ENCODE data around the gene CRY2.
A peak's percentile ranks its signal among the peaks of the same experiment; 100 is the strongest.

Gene CRY2

GRCh38 chr11:45848654-45849081, 1.4 kb downstream of the CRY2 start:
- no peak for DNase-seq

GRCh38 chr11:45850446-45850845, 3.2 kb downstream of the CRY2 start:
- DNase-seq: no peak

- DNase-seq: no peak
These were observed 4.0 kb downstream of the CRY2 start for GRCh38 chr11:45851228-45851627.

- no peak for DNase-seq
These were observed 4.9 kb downstream of the CRY2 start for GRCh38 chr11:45852018-45852711.

- no peak for DNase-seq
These were observed 5.4 kb downstream of the CRY2 start for GRCh38 chr11:45852712-45853101.

- no peak for DNase-seq
These were observed 6.3 kb downstream of the CRY2 start for GRCh38 chr11:45853332-45854219.

- no peak for DNase-seq
These were observed 8.0 kb downstream of the CRY2 start for GRCh38 chr11:45855308-45855707.

GRCh38 chr11:45856044-45856468, 8.8 kb downstream of the CRY2 start:
- no peak for DNase-seq

GRCh38 chr11:45857961-45858474, 10.7 kb downstream of the CRY2 start:
- no peak for DNase-seq

GRCh38 chr11:45858751-45859398, 11.6 kb downstream of the CRY2 start:
- DNase-seq: no peak

- DNase-seq: no peak
These were observed 12.4 kb downstream of the CRY2 start for GRCh38 chr11:45859661-45860140.

- DNase-seq: no peak
These were observed 13.1 kb downstream of the CRY2 start for GRCh38 chr11:45860348-45860747.

- DNase-seq: no peak
These were observed 13.7 kb downstream of the CRY2 start for GRCh38 chr11:45860764-45861510.

GRCh38 chr11:45864041-45864440, 16.8 kb downstream of the CRY2 start:
- DNase-seq: no peak

GRCh38 chr11:45869551-45869950, 22.3 kb downstream of the CRY2 start:
- no peak for DNase-seq

- no peak for DNase-seq
These were observed 23.4 kb downstream of the CRY2 start for GRCh38 chr11:45870706-45871105.

- DNase-seq: no peak
These were observed 24.4 kb downstream of the CRY2 start for GRCh38 chr11:45871638-45872037.

- peak; percentile 22 to 37 for DNase-seq
These were observed 25.5 kb downstream of the CRY2 start for GRCh38 chr11:45872651-45873356.

- no peak for DNase-seq
These were observed 29.1 kb downstream of the CRY2 start for GRCh38 chr11:45876401-45876800.

- DNase-seq: no peak
These were observed 29.9 kb downstream of the CRY2 start for GRCh38 chr11:45877221-45877620.

GRCh38 chr11:45877845-45878244, 30.6 kb downstream of the CRY2 start:
- no peak for DNase-seq

Data from SW 1271 (cell line).